KG1 (cell line): ENCODE measurements around the gene CFAP61.
"Not testable (repeated sequence)": the region's sequence is repeated elsewhere in the genome, so short reads cannot be mapped to it uniquely, and the experiment has no call there.

Experiments used
- DNase-seq: peaks from one replicate; lab custom pipeline; 2025; lab: John Stamatoyannopoulos, UW

The CFAP61 gene

DNA sequence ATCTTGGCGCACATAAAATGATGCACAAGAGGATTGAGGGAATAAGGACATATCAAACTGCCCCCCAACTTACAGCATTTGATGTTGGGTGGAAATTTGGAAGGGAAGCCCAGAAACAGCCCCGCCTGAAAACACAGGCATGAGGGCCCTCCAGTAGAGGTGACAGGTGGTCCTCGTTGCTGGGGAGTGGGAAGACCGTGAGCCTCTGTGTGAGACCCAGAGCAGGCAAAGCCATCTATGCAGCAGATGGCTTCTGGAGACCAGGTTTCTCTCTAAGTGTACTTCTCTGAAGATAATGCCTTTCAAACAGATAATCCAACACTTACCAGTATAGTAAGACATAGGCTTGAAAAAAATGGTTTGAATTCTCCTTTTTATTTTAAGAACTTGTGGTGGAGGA, 183.3 kb downstream of the CFAP61 start:
- no peak for DNase-seq

DNA sequence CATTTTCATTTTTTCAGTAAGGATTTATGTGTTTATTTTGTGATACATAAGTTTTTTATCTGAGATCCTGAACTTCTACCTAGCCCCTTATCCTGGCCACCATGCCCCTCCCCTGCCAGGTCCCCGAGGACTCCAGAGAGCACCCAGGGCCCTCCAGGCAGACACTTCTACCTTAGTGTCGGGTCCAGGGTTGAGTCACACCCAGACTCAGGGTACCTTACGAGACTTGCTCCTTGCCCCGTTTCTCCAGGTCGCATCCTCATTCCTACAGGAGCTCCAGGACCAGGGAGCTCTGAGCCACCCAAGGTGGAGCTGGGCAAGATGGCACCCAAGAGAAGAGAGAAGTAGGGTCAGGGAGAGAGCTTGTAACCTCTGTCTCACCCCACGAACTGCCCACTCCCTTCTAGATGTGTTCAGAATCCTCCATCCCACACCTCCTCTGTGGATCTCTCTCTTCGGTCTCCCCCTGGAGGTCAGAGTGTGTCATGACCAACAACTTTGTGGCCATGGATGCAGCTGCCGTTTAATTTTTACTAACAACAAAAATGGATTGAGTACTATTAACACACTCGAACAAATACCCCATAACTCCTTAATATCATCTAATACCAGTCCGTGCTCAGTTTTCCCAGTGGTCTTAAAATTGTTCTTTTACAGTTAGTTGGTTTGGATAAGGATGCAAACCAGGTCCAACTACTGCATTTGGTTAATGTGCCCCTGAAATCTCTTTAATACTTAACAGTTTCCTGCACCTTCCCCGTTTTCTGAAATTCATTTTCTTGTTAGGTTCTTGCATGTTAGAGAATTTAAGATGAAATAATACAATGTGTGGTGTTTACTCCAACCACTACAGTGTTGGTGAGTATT, 185.0 kb downstream of the CFAP61 start:
- no peak for DNase-seq

DNA sequence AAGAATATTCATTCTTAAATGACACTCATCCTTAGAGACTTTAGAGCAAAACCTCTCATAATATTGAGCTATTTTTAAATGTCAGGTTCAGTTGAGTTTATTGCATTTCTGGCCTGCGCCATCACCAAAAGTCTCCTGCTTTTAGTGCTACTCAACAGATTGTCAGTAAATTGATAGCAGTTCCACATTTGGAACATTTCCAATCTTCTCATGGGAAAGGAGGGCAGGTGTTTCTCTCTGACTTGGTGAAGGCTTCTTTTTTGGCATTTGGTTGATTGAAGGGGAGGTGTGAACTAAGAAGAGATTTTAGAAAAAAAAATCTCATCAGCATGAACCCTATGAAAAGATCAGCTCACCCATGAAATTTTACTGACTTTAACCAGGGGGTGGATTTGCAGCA, 189.6 kb downstream of the CFAP61 start:
- DNase-seq, result no peak

DNA sequence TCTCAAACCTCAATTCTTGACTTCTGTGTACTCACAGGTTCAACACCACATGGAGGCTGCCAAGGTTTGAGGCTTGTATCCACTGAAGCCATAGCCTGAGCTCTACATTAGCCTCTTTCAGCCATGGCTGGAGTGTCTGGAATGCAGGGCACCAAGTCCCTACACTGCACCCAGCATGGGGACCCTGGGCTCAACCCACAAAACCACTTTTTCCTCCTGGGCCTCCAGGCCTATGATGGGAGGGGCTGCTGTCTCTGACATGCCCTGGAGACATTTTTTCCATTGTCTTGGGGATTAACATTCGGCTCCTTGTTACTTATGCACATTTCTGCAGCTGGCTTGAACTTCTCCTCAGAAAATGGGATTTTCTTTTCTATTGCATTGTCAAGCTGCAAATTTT, 192.1 kb downstream of the CFAP61 start:
- not testable (repeated sequence) for DNase-seq

DNA sequence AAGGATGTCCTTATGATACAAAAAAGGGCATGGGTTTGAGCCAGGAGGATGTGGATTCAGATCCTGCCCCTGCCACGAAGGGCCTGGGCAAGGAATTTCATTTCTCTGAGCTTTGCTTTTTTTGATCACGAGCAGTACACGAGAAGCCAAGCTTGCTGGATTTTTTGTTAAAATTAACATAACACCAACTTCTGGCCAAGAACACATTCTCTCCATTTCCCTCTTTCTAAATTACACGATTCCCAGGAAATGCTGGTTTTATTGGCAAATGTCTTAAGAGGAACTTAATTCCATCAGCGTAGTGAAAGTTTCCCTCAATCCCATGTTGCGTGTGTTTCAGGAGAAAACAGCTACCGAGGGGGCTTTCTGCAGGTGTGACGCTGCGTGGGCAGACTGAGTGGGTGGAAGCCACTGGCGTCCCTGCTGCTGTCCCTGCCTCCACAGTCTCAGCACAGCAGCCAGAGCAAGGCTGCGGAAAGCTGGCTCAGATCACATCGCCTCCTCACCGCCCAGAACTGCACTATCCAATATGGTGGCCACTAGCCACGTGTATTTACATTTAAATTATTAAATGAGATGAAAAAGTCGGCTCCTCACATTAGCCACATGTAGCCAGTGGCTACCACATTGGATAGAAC, 194.8 kb downstream of the CFAP61 start:
- DNase-seq, result no peak

DNA sequence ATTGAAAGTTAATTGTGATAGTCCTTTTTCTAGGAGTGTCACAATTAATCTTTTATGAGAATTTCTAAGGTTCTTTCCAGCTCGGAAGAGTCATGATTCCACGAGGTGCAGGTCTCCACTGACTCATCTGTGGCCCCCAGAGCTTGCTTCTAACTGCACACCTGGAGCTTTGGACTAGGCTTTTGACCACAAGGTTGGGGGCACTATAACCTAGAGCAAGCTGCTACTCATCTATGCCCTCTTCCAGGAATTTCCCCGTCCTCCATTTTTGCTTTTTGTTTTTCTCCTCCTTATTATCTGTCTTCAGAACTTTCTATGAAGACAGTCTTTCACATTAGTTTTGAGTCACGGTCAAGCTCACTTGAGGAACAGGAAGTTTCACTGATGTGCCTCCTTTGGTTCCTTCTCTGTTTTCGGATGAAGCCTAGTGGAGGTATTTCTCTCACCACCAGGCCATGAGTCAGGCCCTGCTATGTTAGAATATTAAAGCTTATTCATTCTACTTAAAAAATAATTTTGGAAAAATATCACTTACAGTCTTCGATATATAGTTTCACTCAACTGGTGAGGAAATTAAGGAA, 196.4 kb downstream of the CFAP61 start:
- DNase-seq, result no peak

DNA sequence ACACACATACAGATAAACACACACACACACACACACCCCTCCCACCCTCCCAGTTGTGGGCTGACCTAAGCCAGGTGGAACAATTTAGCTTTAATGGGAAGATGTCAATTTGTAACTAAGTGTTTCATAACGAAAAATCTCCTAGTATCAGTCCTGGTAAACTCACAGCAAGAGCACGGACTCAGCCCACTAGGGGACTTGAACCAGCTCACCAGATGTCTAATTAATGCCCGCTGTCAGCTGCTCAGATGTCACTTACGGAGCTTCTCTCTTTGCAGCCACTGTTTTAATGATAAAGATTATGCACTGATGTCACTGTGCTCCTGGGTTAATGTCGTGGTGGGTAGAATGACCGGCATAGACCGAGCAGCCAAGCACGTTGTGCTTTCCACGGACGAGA, 199.0 kb downstream of the CFAP61 start:
- no peak for DNase-seq

DNA sequence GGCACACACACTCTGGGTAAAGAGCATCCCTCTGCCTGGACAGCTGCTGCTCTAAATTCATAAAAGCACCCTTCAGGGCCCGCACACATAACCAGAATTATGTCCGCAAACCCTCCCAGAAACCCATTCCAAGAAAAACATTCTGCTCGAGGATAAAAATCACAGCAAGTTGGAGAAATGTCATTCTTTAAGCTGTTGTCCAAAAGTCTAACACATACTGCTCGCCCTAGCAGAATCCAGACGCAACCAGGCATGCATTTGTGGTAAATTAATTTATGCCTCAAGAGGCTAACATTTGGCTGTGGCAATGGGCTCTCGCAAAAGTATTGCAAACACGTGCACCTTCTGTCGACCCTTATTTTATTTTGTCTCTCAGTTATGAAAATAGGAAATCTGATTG, 199.5 kb downstream of the CFAP61 start:
- no peak for DNase-seq

DNA sequence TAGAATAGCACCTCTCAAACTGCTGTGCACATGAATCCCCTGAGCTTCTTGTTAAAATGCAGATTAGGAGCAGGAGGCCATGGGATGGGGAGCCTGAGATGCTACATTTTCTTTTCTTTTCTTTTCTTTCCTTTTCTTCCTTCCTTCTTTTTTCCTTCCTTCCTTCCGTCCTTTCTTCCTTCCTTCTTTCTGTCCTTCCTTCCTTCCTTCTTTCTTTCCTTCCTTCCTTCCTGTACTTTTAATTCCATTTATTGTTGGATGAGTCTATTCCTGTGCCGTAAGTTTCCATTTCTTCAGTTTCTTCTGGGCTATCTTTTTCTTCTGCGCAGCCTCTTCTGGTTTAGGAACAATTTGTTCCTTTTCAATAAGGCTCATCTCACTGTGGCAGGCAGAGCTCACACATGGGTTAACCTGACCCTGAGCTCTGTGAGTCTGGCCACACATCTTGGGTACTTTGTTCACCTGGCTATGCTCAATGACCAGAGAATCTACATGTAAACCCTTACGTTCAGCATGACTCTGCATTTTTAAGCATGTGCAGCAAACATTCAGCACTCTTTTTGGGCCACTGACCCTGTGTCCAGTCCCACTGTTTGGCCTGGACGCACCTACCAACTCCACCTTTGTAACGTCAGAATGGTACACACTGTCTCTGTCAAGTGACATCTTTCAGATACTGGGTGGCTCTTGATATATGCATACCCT, 200.9 kb downstream of the CFAP61 start:
- DNase-seq, result no peak

DNA sequence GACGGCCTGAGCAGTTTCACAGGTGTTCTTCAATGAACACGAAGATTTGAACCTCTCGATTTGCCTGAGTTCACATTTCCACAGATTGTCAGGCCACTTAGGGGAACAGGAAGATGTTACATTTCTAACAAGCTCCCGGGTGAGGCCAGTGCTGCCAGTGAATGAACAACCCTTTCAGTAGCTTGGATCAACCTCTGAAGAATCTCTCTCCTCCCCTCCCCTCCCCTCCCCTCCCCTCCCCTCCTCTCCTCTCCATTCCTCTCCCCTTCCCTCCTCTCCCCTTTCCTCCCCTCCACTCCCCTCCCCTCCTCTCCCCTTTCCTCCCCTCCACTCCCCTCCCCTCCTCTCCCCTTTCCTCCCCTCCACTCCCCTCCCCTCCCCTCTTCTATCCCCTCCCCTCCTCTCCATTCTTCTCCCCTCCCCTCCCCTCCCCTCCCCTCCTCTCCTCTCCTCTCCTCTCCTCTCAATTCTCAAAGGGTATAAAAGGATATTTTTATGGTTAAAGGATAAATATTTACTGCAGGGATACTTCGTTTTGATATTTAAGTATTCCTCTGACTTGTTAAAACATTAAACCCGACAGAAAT, 201.5 kb downstream of the CFAP61 start:
- no peak for DNase-seq

DNA sequence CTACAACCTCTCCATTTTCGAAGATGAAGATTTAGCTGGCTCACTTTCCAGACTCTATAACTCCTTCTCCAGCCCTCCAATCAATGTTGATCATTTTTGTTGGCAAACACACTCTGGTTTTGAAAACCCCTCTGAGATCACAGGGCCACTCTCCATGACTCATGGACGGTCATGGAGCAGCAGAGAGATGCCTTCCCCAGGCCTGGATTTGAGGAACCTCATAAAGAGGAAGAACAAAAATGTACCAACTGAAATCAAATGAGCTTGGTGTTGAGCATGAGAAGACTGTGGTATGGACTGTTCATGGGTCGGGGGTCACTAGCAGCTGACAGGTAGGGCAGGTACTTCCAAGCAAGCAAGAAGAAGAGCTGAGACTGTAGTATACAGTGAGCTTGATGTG, 202.8 kb downstream of the CFAP61 start:
- DNase-seq, result no peak

DNA sequence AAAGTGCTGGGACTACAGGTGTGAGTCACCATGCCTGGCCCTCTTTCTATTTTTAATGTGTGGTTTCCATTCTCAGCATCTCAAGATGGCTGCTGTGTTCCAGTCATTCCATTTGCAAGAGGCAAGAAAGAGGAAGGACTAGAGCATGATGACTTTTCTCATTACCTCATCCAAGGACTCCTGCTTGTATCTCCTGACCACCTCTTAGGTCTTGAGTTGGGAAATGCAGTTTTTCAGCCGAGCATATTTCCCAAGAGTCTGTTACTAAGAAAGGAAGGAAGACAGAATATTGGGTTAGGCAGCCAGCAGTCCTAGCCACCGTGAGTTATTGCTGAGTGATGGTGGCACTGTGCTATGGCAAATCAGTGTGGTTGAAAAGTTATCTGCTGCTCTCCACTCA, 207.2 kb downstream of the CFAP61 start:
- DNase-seq, result no peak

DNA sequence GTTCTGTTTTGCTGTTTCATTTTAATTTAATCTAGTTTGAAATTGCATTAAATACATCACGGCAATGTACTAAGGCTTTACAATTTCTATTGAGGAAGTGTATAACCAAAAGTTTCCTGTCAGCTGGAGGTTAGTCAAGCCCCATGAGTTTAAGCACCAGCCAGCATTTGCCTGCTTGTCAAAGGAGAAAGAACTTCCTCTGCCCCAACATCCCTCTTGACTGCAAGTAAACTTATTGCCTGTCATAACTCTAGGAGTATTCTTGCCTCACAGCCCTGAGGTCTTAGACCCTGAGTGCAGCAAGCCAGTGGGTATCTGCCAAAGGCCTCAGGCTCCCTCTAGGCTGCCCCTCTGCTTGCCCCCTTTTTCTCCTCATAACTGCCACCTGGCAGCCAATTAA, 208.8 kb downstream of the CFAP61 start:
- peak; percentile 16 for DNase-seq

DNA sequence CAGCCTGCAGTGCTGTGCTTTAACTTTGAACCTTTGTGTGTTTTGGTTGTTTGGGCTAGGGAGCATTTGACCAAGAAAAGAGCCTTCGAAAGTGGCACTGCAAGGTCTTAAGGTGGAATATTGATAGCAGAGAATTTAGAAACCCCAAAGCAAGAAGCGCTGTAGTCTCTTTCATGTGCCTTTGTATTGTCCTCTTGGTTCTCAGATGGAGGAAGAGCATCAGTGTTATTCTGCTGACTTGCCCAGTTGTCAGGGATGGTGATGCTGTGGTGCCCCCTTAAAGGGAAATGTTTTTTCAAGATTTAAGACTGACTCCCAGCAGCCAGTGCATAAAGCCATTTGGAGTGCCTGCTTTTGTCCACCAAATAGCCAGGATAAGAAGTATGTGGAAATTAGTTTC, 212.9 kb downstream of the CFAP61 start:
- DNase-seq, result no peak

DNA sequence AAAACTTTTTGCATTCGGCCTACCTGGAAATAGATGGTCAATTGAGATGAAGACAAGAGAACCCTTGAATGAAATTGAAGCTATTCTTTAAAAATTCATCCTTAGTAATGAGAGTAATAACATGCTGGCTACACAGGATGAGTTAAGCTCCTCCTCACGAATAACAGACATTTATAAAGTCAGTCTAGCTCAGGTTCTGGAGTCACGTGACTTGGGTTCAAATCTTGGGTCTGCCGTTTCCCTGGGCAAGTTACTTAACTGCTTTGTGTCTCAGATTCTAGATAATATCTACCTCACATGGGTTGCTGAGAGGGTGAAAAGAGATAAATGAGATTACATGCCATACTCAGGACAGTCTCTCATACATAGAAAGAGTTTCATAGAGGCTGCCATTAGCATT, 214.2 kb downstream of the CFAP61 start:
- DNase-seq, result no peak

DNA sequence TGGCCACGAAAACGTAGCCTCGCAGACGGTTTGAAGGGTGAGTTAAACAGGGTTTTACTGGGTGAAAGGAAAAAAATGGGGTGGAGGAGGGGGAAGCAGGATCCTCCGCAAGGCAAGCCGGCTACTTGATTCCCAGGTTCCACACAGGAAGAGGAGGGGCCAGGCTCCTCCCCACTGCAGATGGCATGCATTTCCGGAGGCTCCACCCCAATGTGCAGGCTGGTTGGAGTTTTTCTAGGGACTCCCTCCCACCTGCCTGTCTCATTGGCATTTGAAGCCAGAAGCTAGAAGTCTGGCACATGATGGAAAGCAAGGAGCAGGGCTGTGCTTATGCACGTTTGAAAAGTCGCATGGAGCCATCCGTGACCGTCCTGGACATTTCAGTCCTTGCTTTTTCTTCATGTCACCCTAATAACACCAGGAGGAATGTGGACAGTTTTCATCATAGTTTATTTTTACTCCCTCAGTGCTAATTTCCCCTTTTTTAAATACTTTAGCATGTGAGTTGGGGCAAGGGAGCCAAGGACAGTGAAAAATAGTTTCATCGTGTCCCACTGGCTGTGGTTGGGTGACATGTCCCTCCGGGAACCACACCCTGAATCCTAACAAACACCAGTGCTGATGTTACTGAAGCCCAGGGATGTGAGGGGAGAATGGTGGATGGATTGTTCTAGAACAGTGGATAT, 215.5 kb downstream of the CFAP61 start:
- DNase-seq, result no peak

DNA sequence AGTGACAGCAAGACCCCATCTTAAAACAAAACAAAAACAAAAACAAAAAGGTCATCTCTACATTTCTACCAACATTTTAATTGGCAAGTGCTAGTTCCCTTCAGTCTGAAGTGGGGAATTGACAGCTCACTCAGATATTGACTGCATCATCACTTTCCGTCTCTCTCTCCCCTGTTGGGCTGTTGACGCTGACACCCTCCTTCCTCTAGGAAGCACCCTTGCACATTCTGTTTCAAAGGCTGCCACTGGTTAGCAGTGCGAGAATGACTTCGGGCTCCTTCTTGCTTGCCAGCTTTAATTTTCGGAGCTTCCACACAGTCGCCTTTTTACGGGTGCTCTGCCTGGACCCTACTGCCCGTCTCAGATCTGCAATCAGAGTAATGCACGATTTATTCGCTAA, 218.9 kb downstream of the CFAP61 start:
- DNase-seq, result no peak

DNA sequence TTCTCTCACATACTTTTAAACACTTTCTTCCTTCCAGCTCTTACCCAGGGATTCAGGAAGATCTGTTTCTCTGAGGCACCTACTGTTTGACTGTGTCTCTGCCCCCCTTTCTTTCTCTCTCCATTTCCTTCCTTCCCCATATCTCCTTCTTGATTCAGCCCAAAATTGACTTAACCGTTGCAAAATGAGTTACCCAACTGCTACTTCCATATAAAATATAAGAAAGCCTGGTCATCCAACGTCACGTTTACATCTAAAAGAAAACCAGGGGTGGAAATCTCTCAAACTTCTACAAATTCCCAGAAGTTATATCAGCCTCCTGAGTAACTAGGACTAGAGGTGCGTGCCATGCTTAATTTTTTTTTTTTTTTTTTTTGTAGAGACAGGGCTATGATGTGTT, 220.4 kb downstream of the CFAP61 start:
- no peak for DNase-seq

DNA sequence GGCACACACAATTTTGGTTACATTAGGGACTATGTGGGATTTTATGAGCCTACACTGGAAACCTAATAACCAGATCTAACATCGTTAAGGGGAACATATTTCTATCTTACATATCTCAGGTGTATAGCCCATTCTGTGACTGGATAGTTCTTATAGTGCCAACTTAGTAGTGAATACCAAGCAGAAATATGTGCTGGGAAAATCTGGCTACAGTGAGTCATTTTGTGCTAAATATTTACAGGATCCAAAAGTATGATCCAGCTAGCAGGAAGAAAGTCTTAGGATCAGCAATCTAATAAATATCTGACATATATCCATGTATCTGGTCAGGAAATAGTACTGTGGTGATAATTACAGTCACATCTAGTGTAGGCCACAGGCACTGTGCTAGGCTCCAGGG, 221.0 kb downstream of the CFAP61 start:
- no peak for DNase-seq

DNA sequence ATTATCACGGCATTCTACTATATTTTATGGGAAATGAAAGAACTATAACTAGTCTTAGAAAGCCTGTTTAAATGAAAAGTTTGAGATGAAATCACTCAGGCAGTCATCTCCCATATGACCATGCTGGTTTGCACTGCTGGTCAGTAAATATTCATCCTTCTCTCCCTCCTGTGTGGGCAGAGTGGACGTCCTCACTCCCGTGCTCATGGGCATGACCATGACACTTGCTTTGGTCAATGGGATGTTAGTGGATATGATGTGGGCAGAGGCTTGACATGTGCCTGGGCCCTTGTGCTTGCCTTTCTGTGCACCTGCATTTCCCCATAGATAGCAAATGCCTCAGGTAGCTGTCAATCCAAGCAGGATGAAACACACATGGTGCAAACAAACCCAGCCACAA, 222.5 kb downstream of the CFAP61 start:
- no peak for DNase-seq

DNA sequence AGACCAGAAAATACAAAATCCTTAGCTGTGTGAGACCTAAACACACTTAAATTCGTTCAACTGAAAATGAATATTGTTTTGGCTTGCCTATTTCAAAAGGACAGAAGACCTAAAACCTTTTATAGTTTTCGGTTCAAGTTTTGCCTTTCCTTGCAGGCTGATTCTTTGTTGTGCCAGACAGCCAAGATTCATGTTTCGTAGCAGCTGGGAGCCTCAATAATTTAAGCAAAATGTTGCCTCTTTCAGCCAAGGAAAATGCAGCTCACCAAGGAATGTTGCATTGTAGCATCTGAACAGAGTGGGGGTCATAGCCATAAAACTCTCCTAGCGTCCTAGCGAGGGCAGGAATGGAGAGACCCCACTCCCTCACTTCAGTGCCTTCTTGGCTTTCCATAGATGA, 223.3 kb downstream of the CFAP61 start:
- no peak for DNase-seq
